HEK293T (cell line): Measurements from ENCODE around the gene TMEM260.

Source experiments
- ARNT ChIP-seq: fragments of 450-650 bp; IDR thresholded peaks from 2 replicates; pipeline ENCODE4 v1.6.1; 2017; ENCODE audit warnings: mild to moderate bottlenecking
- BHLHE40 ChIP-seq: fragments of 450-650 bp; IDR thresholded peaks from 2 replicates; pipeline ENCODE4 v1.6.1; 2016; ENCODE audit warnings: mild to moderate bottlenecking, moderate library complexity, borderline replicate concordance
- CTBP1 ChIP-seq: fragments of 450-650 bp; IDR thresholded peaks from 2 replicates; pipeline ENCODE4 v1.6.1; 2016; ENCODE audit warnings: borderline replicate concordance
- FOXA1 ChIP-seq: fragments of 450-650 bp; IDR thresholded peaks from 2 replicates; pipeline ENCODE4 v1.6.1; 2016; ENCODE audit warnings: mild to moderate bottlenecking
- HDGF ChIP-seq: fragments of 450-650 bp; IDR thresholded peaks from 2 replicates; pipeline ENCODE4 v1.6.1; 2017; ENCODE audit warnings: antibody characterized with exemption, borderline replicate concordance
- LEF1 ChIP-seq: fragments of 450-650 bp; IDR thresholded peaks from 2 replicates; pipeline ENCODE4 v1.6.1; 2017; ENCODE audit warnings: mild to moderate bottlenecking, borderline replicate concordance
- SP1 ChIP-seq: fragments of 450-650 bp; IDR thresholded peaks from 2 replicates; pipeline ENCODE4 v1.6.1; 2017
- SUZ12 ChIP-seq: fragments of 450-650 bp; IDR thresholded peaks from 2 replicates; pipeline ENCODE4 v1.6.1; 2016; ENCODE audit warnings: mild to moderate bottlenecking

DNA sequence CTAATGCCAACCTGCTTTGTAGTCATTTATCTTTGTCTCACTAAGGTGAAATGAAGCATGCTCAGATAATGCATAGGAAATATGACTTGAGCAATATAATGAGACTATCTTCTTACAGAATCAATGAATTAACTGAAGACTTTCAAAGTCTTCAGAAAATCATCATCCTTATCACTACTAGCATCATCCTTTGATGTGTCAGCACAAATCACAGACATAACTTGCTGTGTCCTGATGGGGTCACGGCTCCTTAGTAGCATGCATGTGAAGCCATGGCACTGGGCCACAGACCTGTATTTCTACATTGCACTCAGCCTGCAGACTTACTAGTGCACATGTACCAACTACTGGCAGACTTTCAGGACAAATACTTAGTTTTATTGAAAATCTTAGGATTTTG, 18.9 kb downstream of the TMEM260 start:
- TF ChIP-seq HDGF (no peak), FOXA1 (no peak), ARNT (no peak), SP1 (no peak), SUZ12 (no peak), BHLHE40 (no peak), LEF1 (no peak), CTBP1 (no peak)
